H9 (cell line): ENCODE data around the gene NRG2. TPM values are rescaled to one million over a fixed set of nuclear protein-coding genes. Genes with fewer than 3 reads are reported as not detected.

Experiments
- DNase-seq: peaks from one replicate; pipeline ENCODE4 v3.0.0-alpha.2; 2017
- H2AFZ ChIP-seq: one replicate; pipeline ENCODE4 v1.6.1; 2013; ENCODE audit warnings: mild to moderate bottlenecking, low read length, control low read depth, moderate library complexity
- H2AK5ac ChIP-seq: 2 replicates; pipeline ENCODE4 v1.6.1; 2013; ENCODE audit warnings: low read length, control low read depth, mixed read lengths; ENCODE audit not compliant: insufficient read length
- H2BK120ac ChIP-seq: one replicate; pipeline ENCODE4 v1.6.1; 2013; ENCODE audit warnings: low read depth, mild to moderate bottlenecking, low read length, control low read depth, inconsistent platforms; ENCODE audit not compliant: poor library complexity, severe bottlenecking
- H2BK12ac ChIP-seq: 2 replicates; pipeline ENCODE4 v1.6.1; 2013; ENCODE audit warnings: low read length, control low read depth, mixed read lengths, low read depth; ENCODE audit not compliant: insufficient read length
- H2BK15ac ChIP-seq: 2 replicates; pipeline ENCODE4 v1.6.1; 2013; ENCODE audit warnings: low read depth, low read length, control low read depth
- H2BK20ac ChIP-seq: one replicate; pipeline ENCODE4 v1.6.1; 2013; ENCODE audit warnings: low read depth, mild to moderate bottlenecking, low read length, control low read depth, inconsistent platforms; ENCODE audit not compliant: poor library complexity, severe bottlenecking
- H2BK5ac ChIP-seq: 2 replicates; pipeline ENCODE4 v1.6.1; 2013; ENCODE audit warnings: low read length, control low read depth, mixed read lengths; ENCODE audit not compliant: insufficient read length
- H3K14ac ChIP-seq: 2 replicates; pipeline ENCODE4 v1.6.1; 2013; ENCODE audit warnings: low read length, control low read depth; ENCODE audit not compliant: insufficient read depth
- H3K18ac ChIP-seq: 2 replicates; pipeline ENCODE4 v1.6.1; 2013; ENCODE audit warnings: low read depth, mild to moderate bottlenecking, mixed read lengths, low read length, control low read depth; ENCODE audit not compliant: insufficient read length
- H3K23ac ChIP-seq: 2 replicates; pipeline ENCODE4 v1.6.1; 2013; ENCODE audit warnings: low read length, control low read depth, mixed read lengths, low read depth; ENCODE audit not compliant: insufficient read length
- H3K23me2 ChIP-seq: 2 replicates; pipeline ENCODE4 v1.6.1; 2013; ENCODE audit warnings: low read depth, mild to moderate bottlenecking, mixed read lengths, low read length, control low read depth; ENCODE audit not compliant: insufficient read length, poor library complexity, severe bottlenecking
- H3K27ac ChIP-seq: 2 replicates; pipeline ENCODE4 v1.5.1; 2013; ENCODE audit warnings: low read length, control low read depth, mixed read lengths, low read depth; ENCODE audit not compliant: insufficient read length
- H3K27me3 ChIP-seq: 2 replicates; pipeline ENCODE4 v1.6.1; 2013; ENCODE audit warnings: low read length, control low read depth, inconsistent platforms; ENCODE audit not compliant: insufficient read depth
- H3K4ac ChIP-seq: 2 replicates; pipeline ENCODE4 v1.6.1; 2013; ENCODE audit warnings: low read depth, mild to moderate bottlenecking, control low read depth, inconsistent platforms, low read length, moderate library complexity
- H3K4me1 ChIP-seq: 2 replicates; pipeline ENCODE4 v1.6.1; 2013; ENCODE audit warnings: low read length, control low read depth, inconsistent platforms; ENCODE audit not compliant: insufficient read depth
- H3K4me2 ChIP-seq: 2 replicates; pipeline ENCODE4 v1.6.1; 2013; ENCODE audit warnings: low read length, control low read depth, mixed read lengths; ENCODE audit not compliant: insufficient read length, insufficient read depth
- H3K56ac ChIP-seq: 2 replicates; pipeline ENCODE4 v1.6.1; 2013; ENCODE audit warnings: low read depth, mild to moderate bottlenecking, mixed read lengths, low read length, control low read depth; ENCODE audit not compliant: insufficient read length
- H3K79me1 ChIP-seq: 2 replicates; pipeline ENCODE4 v1.6.1; 2013; ENCODE audit warnings: low read depth, mild to moderate bottlenecking, moderate library complexity, low read length, control low read depth, inconsistent platforms; ENCODE audit not compliant: insufficient read depth, poor library complexity, severe bottlenecking
- H3K79me2 ChIP-seq: 2 replicates; pipeline ENCODE4 v1.6.1; 2013; ENCODE audit warnings: low read length, control low read depth, inconsistent platforms; ENCODE audit not compliant: insufficient read depth
- H3K9ac ChIP-seq: 2 replicates; pipeline ENCODE4 v1.6.1; 2013; ENCODE audit warnings: low read length, control low read depth, mixed read lengths; ENCODE audit not compliant: insufficient read length; ENCODE audit errors: extremely low read depth
- H3K9me3 ChIP-seq: one replicate; pipeline ENCODE4 v1.6.1; 2013; ENCODE audit warnings: low read depth, low read length, inconsistent platforms; ENCODE audit not compliant: control insufficient read depth
- H3T11ph ChIP-seq: one replicate; pipeline ENCODE4 v1.6.1; 2013; ENCODE audit warnings: mild to moderate bottlenecking, low read length, control low read depth, inconsistent platforms
- H4K20me1 ChIP-seq: one replicate; pipeline ENCODE4 v1.6.1; 2013; ENCODE audit not compliant: control insufficient read depth, insufficient read length, insufficient read depth
- H4K5ac ChIP-seq: 2 replicates; pipeline ENCODE4 v1.6.1; 2013; ENCODE audit warnings: low read depth, mild to moderate bottlenecking, mixed read lengths, low read length, control low read depth; ENCODE audit not compliant: insufficient read length
- H4K8ac ChIP-seq: replicated peaks from 2 replicates; pipeline ENCODE4 v1.6.1; 2013; ENCODE audit warnings: low read length, control low read depth, mixed read lengths, low read depth; ENCODE audit not compliant: insufficient read length
- H4K91ac ChIP-seq: 2 replicates; pipeline ENCODE4 v1.6.1; 2013; ENCODE audit warnings: low read depth, mild to moderate bottlenecking, moderate library complexity, mixed read lengths, low read length, control low read depth; ENCODE audit not compliant: insufficient read length
- H3K27ac Mint-ChIP-seq, 3 experiments: 2 replicates in 2 of 3; 3 replicates in 1 of 3; pipeline ENCODE4 v1.8.0; 2020 to 2021; ENCODE audit warnings: mixed read lengths in 3 of 3, mild to moderate bottlenecking in 1 of 3, moderate library complexity in 1 of 3
- H3K27me3 Mint-ChIP-seq: 2 replicates; pipeline ENCODE4 v1.8.0; 2021; ENCODE audit warnings: low read depth, mild to moderate bottlenecking, moderate library complexity, mixed read lengths
- H3K36me3 Mint-ChIP-seq, 3 experiments: 2 replicates in 2 of 3; 3 replicates in 1 of 3; pipeline ENCODE4 v1.8.0; 2020 to 2021; ENCODE audit warnings: low read depth in 3 of 3, mixed read lengths in 3 of 3; ENCODE audit not compliant: insufficient read depth in 1 of 3
- H3K4me1 Mint-ChIP-seq, 2 experiments: 2 replicates each; pipeline ENCODE4 v1.8.0; 2020; ENCODE audit warnings: mixed read lengths in 2 of 2
- H3K4me3 Mint-ChIP-seq, 2 experiments: 2 replicates in 1 of 2; 3 replicates in 1 of 2; pipeline ENCODE4 v1.8.0; 2020 to 2021; ENCODE audit warnings: mild to moderate bottlenecking in 2 of 2, mixed read lengths in 2 of 2, moderate library complexity in 1 of 2
- H3K9me3 Mint-ChIP-seq, 2 experiments: 2 replicates in 1 of 2; 3 replicates in 1 of 2; pipeline ENCODE4 v1.8.0; 2020; ENCODE audit warnings: mild to moderate bottlenecking in 2 of 2, mixed read lengths in 2 of 2, moderate library complexity in 1 of 2
- WGBS: extraction: QIAGEN DNeasy Blood & Tissue Kit; methylation state at CpG from one replicate; pipeline ENCODE4 v1.1.7; 2013; ENCODE audit warnings: missing lambda C conversion rate, low lambda C conversion rate, mixed read lengths; ENCODE audit not compliant: insufficient read length; ENCODE audit errors: extremely low coverage; 5-methylcytosine and 5-hydroxymethylcytosine counted together
- total RNA-seq: library from RNA; stranded (reverse); gene quantifications from 2 replicates; pipeline ENCODE4 v1.2.1, GENCODE V29; 2021
- TF ChIP-seq, protein P1 (sequence below): fragments of 200-600 bp; sonication (generic); conservative IDR thresholded peaks from 3 replicates; pipeline ENCODE4 v1.8.0; 2021; ENCODE audit warnings: antibody characterized with exemption, mild to moderate bottlenecking

NRG2 gene
- total RNA-seq, 1 experiment from 2014 or later, result not detected

GRCh38 chr5:140023611-140024191 is 19.4 kb downstream of the NRG2 start:
- H2BK5ac ChIP-seq, result no peak overlapping the region
- no peak overlapping the region for H3K27ac ChIP-seq
- DNase-seq, result no peak
- Mint-ChIP-seq H3K27ac (no peak overlapping the region), H3K36me3 (no peaks in the 10 kb centered on the region), H3K9me3 (no peaks in the 10 kb centered on the region), H3K4me1 (no peaks in the 10 kb centered on the region; a peak in 1 of 4 replicates), H3K4me3 (no peak overlapping the region), H3K27me3 (peaks cover 18% of the 10 kb centered on the region)
- H3K56ac ChIP-seq, result no peak overlapping the region
- H3K9ac ChIP-seq, result no peak overlapping the region
- no CpG with 5 or more reads among the region's 6 CpGs for WGBS
- no peaks in the 10 kb centered on the region for H3K9me3 ChIP-seq
- H4K8ac ChIP-seq, result no peak overlapping the region
- no peak overlapping the region for H3T11ph ChIP-seq
- no peaks in the 10 kb centered on the region for H3K4me1 ChIP-seq
- H4K91ac ChIP-seq, result no peak overlapping the region
- H3K4me2 ChIP-seq, result no peak overlapping the region
- no peak overlapping the region for H2BK12ac ChIP-seq
- H3K23me2 ChIP-seq, result no peaks in the 10 kb centered on the region
- no peaks in the 10 kb centered on the region for H3K27me3 ChIP-seq
- no peak overlapping the region for H3K23ac ChIP-seq
- H2BK20ac ChIP-seq, result no peak overlapping the region
- H3K79me1 ChIP-seq, result no peaks in the 10 kb centered on the region
- H3K18ac ChIP-seq, result no peak overlapping the region
- H2BK120ac ChIP-seq, result no peak overlapping the region
- TF ChIP-seq, protein P1, sequence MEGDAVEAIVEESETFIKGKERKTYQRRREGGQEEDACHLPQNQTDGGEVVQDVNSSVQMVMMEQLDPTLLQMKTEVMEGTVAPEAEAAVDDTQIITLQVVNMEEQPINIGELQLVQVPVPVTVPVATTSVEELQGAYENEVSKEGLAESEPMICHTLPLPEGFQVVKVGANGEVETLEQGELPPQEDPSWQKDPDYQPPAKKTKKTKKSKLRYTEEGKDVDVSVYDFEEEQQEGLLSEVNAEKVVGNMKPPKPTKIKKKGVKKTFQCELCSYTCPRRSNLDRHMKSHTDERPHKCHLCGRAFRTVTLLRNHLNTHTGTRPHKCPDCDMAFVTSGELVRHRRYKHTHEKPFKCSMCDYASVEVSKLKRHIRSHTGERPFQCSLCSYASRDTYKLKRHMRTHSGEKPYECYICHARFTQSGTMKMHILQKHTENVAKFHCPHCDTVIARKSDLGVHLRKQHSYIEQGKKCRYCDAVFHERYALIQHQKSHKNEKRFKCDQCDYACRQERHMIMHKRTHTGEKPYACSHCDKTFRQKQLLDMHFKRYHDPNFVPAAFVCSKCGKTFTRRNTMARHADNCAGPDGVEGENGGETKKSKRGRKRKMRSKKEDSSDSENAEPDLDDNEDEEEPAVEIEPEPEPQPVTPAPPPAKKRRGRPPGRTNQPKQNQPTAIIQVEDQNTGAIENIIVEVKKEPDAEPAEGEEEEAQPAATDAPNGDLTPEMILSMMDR, result no peak
- H3K4ac ChIP-seq, result no peak overlapping the region
- H2AFZ ChIP-seq, result no peak overlapping the region
- H2AK5ac ChIP-seq, result no peak overlapping the region
- no peak overlapping the region for H2BK15ac ChIP-seq
- no peaks in the 10 kb centered on the region for H4K20me1 ChIP-seq
- no peak overlapping the region for H4K5ac ChIP-seq
- H3K14ac ChIP-seq, result no peak overlapping the region
- no peaks in the 10 kb centered on the region for H3K79me2 ChIP-seq
